OCI-LY3 (cell line): ENCODE measurements around the gene KIAA1191.

Source experiments
- EZH2phosphoT487 ChIP-seq: fragments of 200-600 bp; shearing (Covaris generic); IDR thresholded peaks from 2 replicates; pipeline ENCODE4 v1.6.1; 2018; ENCODE audit warnings: antibody characterized with exemption, mixed run types, low read depth
- TF ChIP-seq, protein P1 (sequence below): fragments of 200-600, 300-600 bp; sonication (generic); IDR thresholded peaks from 2 replicates; pipeline ENCODE4 v1.5.1; 2014; ENCODE audit warnings: antibody characterized with exemption, low read length, low read depth

DNA sequence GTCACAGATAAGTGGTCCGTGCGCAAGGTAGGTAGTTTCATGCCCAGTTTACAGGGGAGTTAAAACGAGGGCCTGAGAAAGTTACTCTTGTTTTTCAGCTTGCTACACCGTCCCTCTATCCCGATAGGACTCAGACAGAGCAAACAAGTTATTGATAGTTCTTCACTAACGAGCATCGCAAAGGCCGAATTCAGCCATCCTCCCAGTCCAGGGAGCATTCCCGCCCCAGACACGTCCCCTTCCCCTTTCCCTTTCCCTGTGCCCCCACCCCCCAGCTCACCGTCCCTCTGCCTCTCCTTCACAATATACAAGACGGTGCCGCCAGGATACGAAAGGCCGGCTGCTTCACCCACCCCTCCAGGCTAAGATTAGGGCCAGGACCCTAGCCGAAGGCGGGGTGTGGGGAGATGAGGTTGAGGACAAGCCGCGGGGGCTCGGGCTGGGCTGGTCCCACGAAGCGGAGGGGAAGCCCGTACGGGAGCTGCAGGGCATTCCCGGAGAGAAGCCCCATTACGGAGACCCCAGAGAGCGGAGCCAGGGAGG, 599 bp downstream of the KIAA1191 start:
- TF ChIP-seq, protein P1, sequence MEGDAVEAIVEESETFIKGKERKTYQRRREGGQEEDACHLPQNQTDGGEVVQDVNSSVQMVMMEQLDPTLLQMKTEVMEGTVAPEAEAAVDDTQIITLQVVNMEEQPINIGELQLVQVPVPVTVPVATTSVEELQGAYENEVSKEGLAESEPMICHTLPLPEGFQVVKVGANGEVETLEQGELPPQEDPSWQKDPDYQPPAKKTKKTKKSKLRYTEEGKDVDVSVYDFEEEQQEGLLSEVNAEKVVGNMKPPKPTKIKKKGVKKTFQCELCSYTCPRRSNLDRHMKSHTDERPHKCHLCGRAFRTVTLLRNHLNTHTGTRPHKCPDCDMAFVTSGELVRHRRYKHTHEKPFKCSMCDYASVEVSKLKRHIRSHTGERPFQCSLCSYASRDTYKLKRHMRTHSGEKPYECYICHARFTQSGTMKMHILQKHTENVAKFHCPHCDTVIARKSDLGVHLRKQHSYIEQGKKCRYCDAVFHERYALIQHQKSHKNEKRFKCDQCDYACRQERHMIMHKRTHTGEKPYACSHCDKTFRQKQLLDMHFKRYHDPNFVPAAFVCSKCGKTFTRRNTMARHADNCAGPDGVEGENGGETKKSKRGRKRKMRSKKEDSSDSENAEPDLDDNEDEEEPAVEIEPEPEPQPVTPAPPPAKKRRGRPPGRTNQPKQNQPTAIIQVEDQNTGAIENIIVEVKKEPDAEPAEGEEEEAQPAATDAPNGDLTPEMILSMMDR: no peak
- no peak for TF ChIP-seq EZH2phosphoT487
